PFSK-1 (cell line): ENCODE results near the gene ASF1A.

Experiments used
- POLR2AphosphoS5 ChIP-seq: IDR thresholded peaks from 2 replicates; pipeline ENCODE4 v1.6.1; 2012; ENCODE audit warnings: low read depth, mild to moderate bottlenecking, control low read depth, low read length, moderate library complexity
- TAF1 ChIP-seq: IDR thresholded peaks from 2 replicates; pipeline ENCODE4 v1.6.1; 2012; ENCODE audit warnings: low read length, control low read depth, borderline replicate concordance; ENCODE audit not compliant: insufficient read depth
- TF ChIP-seq, protein P1 (sequence below), 2 experiments: IDR thresholded peaks; 2 replicates each; pipeline versions ENCODE4 v1.6.1 to v1.8.0; 2011 to 2012; ENCODE audit warnings: low read depth in 2 of 2, low read length in 2 of 2, control low read depth in 1 of 2, inconsistent platforms in 1 of 2, mild to moderate bottlenecking in 1 of 2, moderate library complexity in 1 of 2; ENCODE audit not compliant: insufficient read depth in 1 of 2

DNA sequence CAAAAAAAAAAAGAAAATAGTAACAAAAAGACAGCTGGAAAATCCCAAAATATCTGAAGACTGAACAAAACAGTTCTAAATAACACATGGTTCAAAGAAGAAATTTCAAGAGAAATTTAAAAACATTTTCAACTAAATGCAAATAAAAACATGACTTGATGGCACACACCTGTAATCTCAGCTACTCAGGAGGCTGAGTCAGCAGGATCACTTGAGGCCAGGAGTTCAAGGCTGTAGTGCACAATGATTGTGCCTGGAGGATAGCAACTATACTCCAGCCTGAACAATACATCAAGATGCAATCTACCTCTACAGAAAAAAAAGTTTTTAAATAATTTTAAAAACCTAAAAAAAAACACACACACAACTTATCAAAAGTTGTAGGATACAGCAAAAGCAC is 21.6 kb upstream of the ASF1A start:
- TF ChIP-seq, protein P1, sequence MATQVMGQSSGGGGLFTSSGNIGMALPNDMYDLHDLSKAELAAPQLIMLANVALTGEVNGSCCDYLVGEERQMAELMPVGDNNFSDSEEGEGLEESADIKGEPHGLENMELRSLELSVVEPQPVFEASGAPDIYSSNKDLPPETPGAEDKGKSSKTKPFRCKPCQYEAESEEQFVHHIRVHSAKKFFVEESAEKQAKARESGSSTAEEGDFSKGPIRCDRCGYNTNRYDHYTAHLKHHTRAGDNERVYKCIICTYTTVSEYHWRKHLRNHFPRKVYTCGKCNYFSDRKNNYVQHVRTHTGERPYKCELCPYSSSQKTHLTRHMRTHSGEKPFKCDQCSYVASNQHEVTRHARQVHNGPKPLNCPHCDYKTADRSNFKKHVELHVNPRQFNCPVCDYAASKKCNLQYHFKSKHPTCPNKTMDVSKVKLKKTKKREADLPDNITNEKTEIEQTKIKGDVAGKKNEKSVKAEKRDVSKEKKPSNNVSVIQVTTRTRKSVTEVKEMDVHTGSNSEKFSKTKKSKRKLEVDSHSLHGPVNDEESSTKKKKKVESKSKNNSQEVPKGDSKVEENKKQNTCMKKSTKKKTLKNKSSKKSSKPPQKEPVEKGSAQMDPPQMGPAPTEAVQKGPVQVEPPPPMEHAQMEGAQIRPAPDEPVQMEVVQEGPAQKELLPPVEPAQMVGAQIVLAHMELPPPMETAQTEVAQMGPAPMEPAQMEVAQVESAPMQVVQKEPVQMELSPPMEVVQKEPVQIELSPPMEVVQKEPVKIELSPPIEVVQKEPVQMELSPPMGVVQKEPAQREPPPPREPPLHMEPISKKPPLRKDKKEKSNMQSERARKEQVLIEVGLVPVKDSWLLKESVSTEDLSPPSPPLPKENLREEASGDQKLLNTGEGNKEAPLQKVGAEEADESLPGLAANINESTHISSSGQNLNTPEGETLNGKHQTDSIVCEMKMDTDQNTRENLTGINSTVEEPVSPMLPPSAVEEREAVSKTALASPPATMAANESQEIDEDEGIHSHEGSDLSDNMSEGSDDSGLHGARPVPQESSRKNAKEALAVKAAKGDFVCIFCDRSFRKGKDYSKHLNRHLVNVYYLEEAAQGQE (IDR thresholded peaks at IDR 0.05; ENCODE audit: insufficient read depth in 1 of 2, low read depth in 2 of 2, low read length in 2 of 2) = no peak
- TF ChIP-seq POLR2AphosphoS5 = no peak
- no peak for TF ChIP-seq TAF1
